Measurements from ENCODE around the gene KIF15.

KIF15 gene

DNA sequence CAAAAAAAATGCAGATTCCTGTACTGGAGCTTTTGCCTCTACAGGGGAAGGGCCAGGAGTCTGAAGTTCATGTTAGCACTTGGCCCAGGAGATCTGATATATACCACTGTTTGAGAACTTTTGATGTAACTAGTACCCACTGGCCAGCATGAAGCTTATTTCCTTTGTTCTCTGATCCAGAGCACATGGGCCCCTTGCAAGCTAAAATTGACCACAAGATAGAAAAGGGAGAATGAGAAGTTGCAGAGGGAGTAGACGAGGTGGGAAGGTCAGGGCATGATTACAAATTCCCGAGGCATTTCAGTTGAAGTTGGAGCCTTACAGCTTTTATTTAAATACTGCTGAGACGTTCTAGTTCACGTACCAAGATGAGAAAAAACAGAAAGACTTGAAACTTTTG lies 141.0 kb downstream of the KIF15 start:
- no peak for DNase-seq
- in situ Hi-C loops (cut with MboI; ENCODE audit: low pct_unique_long_range_greater_than_20kb, low sequenced_read_pairs) = no loop called here

Measured in KBM-7 (cell line).